GM12878 (cell line): ENCODE data around the gene KCNK7.

Experiments used
- EZH2 ChIP-seq: IDR thresholded peaks from 2 replicates; pipeline ENCODE4 v1.6.1; 2012; ENCODE audit warnings: low read depth, mild to moderate bottlenecking, control low read depth, inconsistent platforms, low read length, borderline replicate concordance; ENCODE audit not compliant: control insufficient read depth
- POLR2A ChIP-seq: IDR thresholded peaks from 2 replicates; pipeline ENCODE4 v1.6.1; 2011; ENCODE audit warnings: low read depth, mild to moderate bottlenecking, low read length
- TF ChIP-seq, protein P1 (sequence below): IDR thresholded peaks from 2 replicates; pipeline ENCODE4 v1.6.1; 2012; ENCODE audit warnings: mild to moderate bottlenecking, low read depth, low read length

- TF ChIP-seq POLR2A (no peak; the same call in 1 of the 2 replicates), EZH2 (no peak)
- TF ChIP-seq, protein P1, sequence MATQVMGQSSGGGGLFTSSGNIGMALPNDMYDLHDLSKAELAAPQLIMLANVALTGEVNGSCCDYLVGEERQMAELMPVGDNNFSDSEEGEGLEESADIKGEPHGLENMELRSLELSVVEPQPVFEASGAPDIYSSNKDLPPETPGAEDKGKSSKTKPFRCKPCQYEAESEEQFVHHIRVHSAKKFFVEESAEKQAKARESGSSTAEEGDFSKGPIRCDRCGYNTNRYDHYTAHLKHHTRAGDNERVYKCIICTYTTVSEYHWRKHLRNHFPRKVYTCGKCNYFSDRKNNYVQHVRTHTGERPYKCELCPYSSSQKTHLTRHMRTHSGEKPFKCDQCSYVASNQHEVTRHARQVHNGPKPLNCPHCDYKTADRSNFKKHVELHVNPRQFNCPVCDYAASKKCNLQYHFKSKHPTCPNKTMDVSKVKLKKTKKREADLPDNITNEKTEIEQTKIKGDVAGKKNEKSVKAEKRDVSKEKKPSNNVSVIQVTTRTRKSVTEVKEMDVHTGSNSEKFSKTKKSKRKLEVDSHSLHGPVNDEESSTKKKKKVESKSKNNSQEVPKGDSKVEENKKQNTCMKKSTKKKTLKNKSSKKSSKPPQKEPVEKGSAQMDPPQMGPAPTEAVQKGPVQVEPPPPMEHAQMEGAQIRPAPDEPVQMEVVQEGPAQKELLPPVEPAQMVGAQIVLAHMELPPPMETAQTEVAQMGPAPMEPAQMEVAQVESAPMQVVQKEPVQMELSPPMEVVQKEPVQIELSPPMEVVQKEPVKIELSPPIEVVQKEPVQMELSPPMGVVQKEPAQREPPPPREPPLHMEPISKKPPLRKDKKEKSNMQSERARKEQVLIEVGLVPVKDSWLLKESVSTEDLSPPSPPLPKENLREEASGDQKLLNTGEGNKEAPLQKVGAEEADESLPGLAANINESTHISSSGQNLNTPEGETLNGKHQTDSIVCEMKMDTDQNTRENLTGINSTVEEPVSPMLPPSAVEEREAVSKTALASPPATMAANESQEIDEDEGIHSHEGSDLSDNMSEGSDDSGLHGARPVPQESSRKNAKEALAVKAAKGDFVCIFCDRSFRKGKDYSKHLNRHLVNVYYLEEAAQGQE = no peak
Measured at GRCh38 chr11:65595131-65595530, 469 bp downstream of the KCNK7 start.
